Breast epithelium (tissue), 3 donors: Measurements from ENCODE around the gene DPY19L3.

ENCODE experiments used
- CTCF ChIP-seq, 3 donors: fragments of 450-650 bp; IDR thresholded peaks; one replicate each; pipeline ENCODE4 v1.5.1; 2016 to 2017; ENCODE audit warnings: antibody characterized with exemption in 3 of 3, mild to moderate bottlenecking in 3 of 3, moderate library complexity in 3 of 3
- POLR2A ChIP-seq: fragments of 450-650 bp; IDR thresholded peaks from one replicate; pipeline ENCODE4 v1.6.1; 2016; ENCODE audit warnings: antibody characterized with exemption, mild to moderate bottlenecking, moderate library complexity
- POLR2AphosphoS5 ChIP-seq, 3 donors: sonication (generic); formaldehyde crosslinking; IDR thresholded peaks; one replicate each; pipeline ENCODE4 v1.6.1; 2017; ENCODE audit warnings: antibody characterized with exemption in 3 of 3

GRCh38 chr19:32450217-32450616 lies 44.6 kb downstream of the DPY19L3 start:
- TF ChIP-seq POLR2A (no peak), CTCF (IDR thresholded peaks at IDR 0.05) (no peak), POLR2AphosphoS5 (IDR thresholded peaks at IDR 0.05) (no peak)
